Esophagus muscularis mucosa (tissue), 4 donors: ENCODE results near the gene SLC22A9. TPM values are rescaled to one million over a fixed set of nuclear protein-coding genes. Genes with fewer than 3 reads are reported as not detected.

Experiments
- DNase-seq: peaks from one replicate; pipeline ENCODE4 v3.0.0-alpha.2; 2017; ENCODE audit errors: extremely low spot score
- H3K27ac ChIP-seq, 4 donors: fragments of 200-600 bp; sonication (generic); replicated peaks in 1 of 4; 1 replicate in 3 of 4; 2 replicates in 1 of 4; pipeline ENCODE4 v1.5.1; 2016 to 2019; ENCODE audit warnings: mild to moderate bottlenecking in 1 of 4
- H3K27me3 ChIP-seq, 4 donors: fragments of 200-600 bp; sonication (generic); one replicate each; pipeline versions ENCODE4 v1.5.1 to v1.6.0; 2016 to 2019
- H3K36me3 ChIP-seq, 4 donors: fragments of 200-600 bp; sonication (generic); one replicate each; pipeline ENCODE4 v1.5.1; 2016 to 2019
- H3K4me1 ChIP-seq, 4 donors: fragments of 200-600 bp; sonication (generic); one replicate each; pipeline ENCODE4 v1.5.1; 2016 to 2019
- H3K4me3 ChIP-seq, 4 donors: fragments of 200-600 bp; sonication (generic); 1 replicate in 2 of 4; 2 replicates in 2 of 4; pipeline ENCODE4 v1.5.1; 2016 to 2019; ENCODE audit warnings: mild to moderate bottlenecking in 4 of 4, moderate library complexity in 1 of 4
- H3K9me3 ChIP-seq, 4 donors: fragments of 200-600 bp; sonication (generic); 1 replicate in 3 of 4; 2 replicates in 1 of 4; pipeline ENCODE4 v1.5.1; 2016 to 2019
- CTCF ChIP-seq, 3 experiments: fragments of 200-600 bp in 2 of 3; fragments of 450-650 bp in 1 of 3; sonication (generic) in 2 of 3; IDR thresholded peaks; one replicate each; pipeline ENCODE4 v1.5.1; 2017 to 2019; ENCODE audit warnings: antibody characterized with exemption in 3 of 3, mild to moderate bottlenecking in 2 of 3, moderate library complexity in 1 of 3
- EP300 ChIP-seq: sonication (generic); formaldehyde crosslinking; IDR thresholded peaks from one replicate; pipeline ENCODE4 v1.6.1; 2017; ENCODE audit warnings: antibody characterized with exemption
- POLR2A ChIP-seq: fragments of 450-650 bp; IDR thresholded peaks from one replicate; pipeline ENCODE4 v1.6.1; 2017; ENCODE audit warnings: antibody characterized with exemption, moderate library complexity, mild to moderate bottlenecking, low read depth
- POLR2AphosphoS5 ChIP-seq, 2 donors: sonication (generic); formaldehyde crosslinking; IDR thresholded peaks; one replicate each; pipeline ENCODE4 v1.6.1; 2017; ENCODE audit warnings: antibody characterized with exemption in 2 of 2
- WGBS: methylation state at CpG from one replicate; pipeline ENCODE4 v1.1.5; 2018; 5-methylcytosine and 5-hydroxymethylcytosine counted together
- intact Hi-C: fragments of 100-400 bp; cut with DNase I; formaldehyde crosslinking; loops from one replicate; pipeline ENCODE4 v1.15.1; 2023
- total RNA-seq, 4 donors: library from RNA; depleted of rRNA; stranded (reverse); fragments of >200 nt; gene quantifications; one replicate each; pipeline versions ENCODE4 v1.1.0 to v1.2.1, GENCODE V29; 2016

The SLC22A9 gene
- total RNA-seq, 4 donors from 2014 or later, result not detected

DNA sequence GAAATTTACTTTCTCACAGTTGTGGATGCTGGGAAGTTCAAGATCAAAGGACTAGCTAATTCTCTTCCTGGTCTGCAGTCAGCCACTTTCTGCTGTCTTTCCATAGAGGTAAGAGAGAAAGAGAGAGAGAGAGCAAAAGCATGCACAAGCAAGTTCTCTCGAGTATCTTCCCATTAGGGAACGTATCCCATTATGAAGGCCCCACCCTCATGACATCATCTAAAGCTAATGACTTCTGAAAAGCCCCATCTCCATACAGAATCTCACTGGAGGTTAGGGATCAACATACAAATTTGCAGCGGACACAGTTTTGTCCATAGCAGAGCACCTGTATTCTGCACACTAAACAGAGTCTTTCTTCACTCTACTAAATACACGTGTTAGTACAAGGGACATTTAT, 17.4 kb upstream of the SLC22A9 start:
- intact Hi-C loops, result no loop called here
- Histone ChIP-seq H3K4me3 (no peak overlapping the region), H3K4me1 (no peaks in the 10 kb centered on the region), H3K27ac (no peak overlapping the region), H3K9me3 (peaks cover 0 to 7% (median 0%) of the 10 kb centered on the region in 4 donors), H3K27me3 (no peaks in the 10 kb centered on the region), H3K36me3 (no peaks in the 10 kb centered on the region)
- 70% methylated on average over 4 of the region's 4 CpGs for WGBS
- no peak for DNase-seq
- TF ChIP-seq EP300, result no peak
- TF ChIP-seq POLR2AphosphoS5 (IDR thresholded peaks at IDR 0.05), result no peak
- TF ChIP-seq CTCF (IDR thresholded peaks at IDR 0.05), result no peak
- no peak for TF ChIP-seq POLR2A

- intact Hi-C loops, result no loop called here
- Histone ChIP-seq H3K4me1 (no peaks in the 10 kb centered on the region), H3K27ac (no peak overlapping the region), H3K9me3 (peaks cover 0 to 27% (median 0%) of the 10 kb centered on the region in 4 donors), H3K36me3 (no peaks in the 10 kb centered on the region), H3K4me3 (no peak overlapping the region), H3K27me3 (peaks cover 0 to 9% (median 0%) of the 10 kb centered on the region in 4 donors)
- no peak for DNase-seq
- 61% methylated on average over 1 of the region's 1 CpG for WGBS
- TF ChIP-seq CTCF (IDR thresholded peaks at IDR 0.05) (no peak), EP300 (no peak), POLR2AphosphoS5 (IDR thresholded peaks at IDR 0.05) (no peak), POLR2A (no peak)
Observed at GRCh38 chr11:63362196-63362793, 7.3 kb upstream of the SLC22A9 start.

GRCh38 chr11:63369971-63370588, 495 bp downstream of the SLC22A9 start:
- Histone ChIP-seq H3K27me3 (no peaks in the 10 kb centered on the region), H3K4me1 (no peaks in the 10 kb centered on the region), H3K36me3 (no peaks in the 10 kb centered on the region), H3K9me3 (no peaks in the 10 kb centered on the region), H3K4me3 (no peak overlapping the region), H3K27ac (no peak overlapping the region)
- no peak for DNase-seq
- 89% methylated on average over 6 of the region's 7 CpGs for WGBS
- intact Hi-C loops, result no loop called here
- TF ChIP-seq POLR2AphosphoS5 (IDR thresholded peaks at IDR 0.05), result no peak
- TF ChIP-seq POLR2A, result no peak
- no peak for TF ChIP-seq EP300
- no peak for TF ChIP-seq CTCF (IDR thresholded peaks at IDR 0.05)

DNA sequence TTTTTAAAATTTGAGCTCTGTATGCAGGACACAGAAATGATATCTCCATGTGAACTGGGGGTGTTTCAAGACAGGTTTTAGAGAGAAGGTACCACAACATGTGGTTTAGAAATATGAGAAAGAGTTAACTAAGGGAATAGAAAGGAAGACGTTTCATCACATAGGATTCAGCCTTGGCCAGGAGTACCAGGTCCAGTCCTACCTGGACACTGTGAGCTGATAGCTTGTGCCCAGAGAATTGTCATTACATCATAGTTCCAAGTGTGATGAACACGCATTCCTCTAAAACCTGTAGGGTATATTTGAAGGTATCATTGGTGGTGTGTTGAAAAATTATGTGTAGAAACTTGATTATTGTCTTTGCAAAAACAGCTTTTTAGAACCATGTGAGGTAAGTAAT, 1.8 kb downstream of the SLC22A9 start:
- 70% methylated on average over 2 of the region's 2 CpGs for WGBS
- Histone ChIP-seq H3K4me1 (no peaks in the 10 kb centered on the region), H3K9me3 (no peaks in the 10 kb centered on the region), H3K36me3 (no peaks in the 10 kb centered on the region), H3K27ac (no peak overlapping the region), H3K4me3 (no peak overlapping the region), H3K27me3 (no peaks in the 10 kb centered on the region)
- TF ChIP-seq POLR2AphosphoS5 (IDR thresholded peaks at IDR 0.05) (no peak), EP300 (no peak), CTCF (IDR thresholded peaks at IDR 0.05) (no peak), POLR2A (no peak)
- no peak for DNase-seq
- intact Hi-C loops, result no loop called here
